Measurements from ENCODE around the gene RTF1.

Gene RTF1

GRCh38 chr15:41510728-41511127 is 93.8 kb downstream of the RTF1 start:
- TF ChIP-seq CTCF (IDR thresholded peaks at IDR 0.05; ENCODE audit: low read depth, low read length, missing control alignments), result no peak

GRCh38 chr15:41511331-41511898 is 94.5 kb downstream of the RTF1 start:
- H3K27ac ChIP-seq, result no peak overlapping the region
- no peaks in the 10 kb centered on the region for H3K36me3 ChIP-seq (replicated peaks)
- in situ Hi-C loops (cut with HindIII; ENCODE audit: low pct_ligation_motif_present, low sequenced_read_pairs), result no loop called here
- DNase-seq, result no peak
- peaks cover 33% of the 10 kb centered on the region for H3K27me3 ChIP-seq (replicated peaks)
- TF ChIP-seq CTCF (IDR thresholded peaks at IDR 0.05; ENCODE audit: low read depth, low read length, missing control alignments), result no peak
- H3K4me3 ChIP-seq (ENCODE audit: low read depth, low read length), result no peak overlapping the region

More at GRCh38 chr15:41510728-41511127, 93.8 kb downstream of the RTF1 start:
- H3K27ac ChIP-seq, result no peak overlapping the region
- no peaks in the 10 kb centered on the region for H3K36me3 ChIP-seq (replicated peaks)
- in situ Hi-C loops (cut with HindIII; ENCODE audit: low pct_ligation_motif_present, low sequenced_read_pairs), result no loop called here
- H3K27me3 ChIP-seq (replicated peaks), result peaks cover 33% of the 10 kb centered on the region
- no peak overlapping the region for H3K4me3 ChIP-seq (ENCODE audit: low read depth, low read length)
- DNase-seq, result no peak

DNA sequence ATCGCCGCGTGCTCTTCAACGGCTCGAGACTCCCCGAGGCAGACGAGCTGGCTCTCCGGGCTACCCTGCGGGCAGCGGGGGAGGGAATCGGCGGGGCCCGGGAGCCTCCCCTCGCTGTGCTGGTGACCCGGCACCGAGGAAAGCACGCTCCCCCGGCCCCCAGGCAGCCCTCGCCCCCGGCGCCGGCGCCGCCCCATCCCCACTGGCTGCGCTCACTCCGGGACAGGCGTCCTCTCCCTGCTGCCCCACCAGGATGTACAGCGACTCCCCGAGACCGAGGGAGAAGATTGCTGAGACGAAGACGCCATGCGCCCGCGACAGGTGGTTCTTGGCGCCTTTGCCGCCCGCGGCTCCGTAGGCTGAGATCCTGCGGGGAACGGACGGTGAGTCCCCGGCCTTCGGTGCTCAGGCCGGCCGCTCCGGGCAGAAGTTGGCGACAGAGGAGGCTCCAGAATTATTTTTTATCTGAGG is 95.0 kb downstream of the RTF1 start:
- in situ Hi-C loops (cut with HindIII; ENCODE audit: low pct_ligation_motif_present, low sequenced_read_pairs), result no loop called here
- Histone ChIP-seq H3K4me3 (ENCODE audit: low read depth, low read length) (no peak overlapping the region), H3K27ac (no peak overlapping the region), H3K36me3 (replicated peaks) (no peaks in the 10 kb centered on the region), H3K27me3 (replicated peaks) (peaks cover 33% of the 10 kb centered on the region)
- DNase-seq, result no peak
- no peak for TF ChIP-seq CTCF (IDR thresholded peaks at IDR 0.05; ENCODE audit: low read depth, low read length, missing control alignments)

DNA sequence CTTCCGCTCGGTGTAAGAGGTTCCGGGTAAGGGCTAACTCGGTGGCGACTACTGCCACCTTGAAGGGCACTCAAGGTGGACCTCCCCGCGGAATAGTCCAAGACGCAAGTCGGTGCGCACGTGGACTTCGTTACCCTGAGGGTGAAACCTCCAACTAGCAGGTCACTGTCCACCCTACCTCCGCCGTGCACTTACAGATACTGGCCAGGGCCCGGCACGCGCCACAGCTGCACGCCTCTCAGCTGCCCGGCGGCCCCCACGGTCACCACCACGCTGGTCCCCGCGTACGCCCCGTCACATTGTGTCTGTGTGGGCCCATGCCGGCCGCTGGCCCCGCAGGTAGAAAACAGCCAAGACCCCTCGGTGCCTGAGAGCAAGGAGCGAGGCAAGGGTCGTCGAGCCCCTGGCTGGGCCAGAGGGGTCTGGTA is 95.6 kb downstream of the RTF1 start:
- no peak overlapping the region for H3K27ac ChIP-seq
- in situ Hi-C loops (cut with HindIII; ENCODE audit: low pct_ligation_motif_present, low sequenced_read_pairs), result no loop called here
- H3K27me3 ChIP-seq (replicated peaks), result peaks cover 33% of the 10 kb centered on the region
- DNase-seq, result no peak
- no peak overlapping the region for H3K4me3 ChIP-seq (ENCODE audit: low read depth, low read length)
- H3K36me3 ChIP-seq (replicated peaks), result no peaks in the 10 kb centered on the region
- TF ChIP-seq CTCF (IDR thresholded peaks at IDR 0.05; ENCODE audit: low read depth, low read length, missing control alignments), result no peak

GRCh38 chr15:41512940-41513505 is 96.1 kb downstream of the RTF1 start:
- no peak for TF ChIP-seq CTCF (IDR thresholded peaks at IDR 0.05; ENCODE audit: low read depth, low read length, missing control alignments)
- Histone ChIP-seq H3K4me3 (ENCODE audit: low read depth, low read length) (peak overlapping the region; percentile 37), H3K36me3 (replicated peaks) (no peaks in the 10 kb centered on the region), H3K27ac (no peak overlapping the region), H3K27me3 (replicated peaks) (peaks cover 33% of the 10 kb centered on the region)
- no peak for DNase-seq
- in situ Hi-C loops (cut with HindIII; ENCODE audit: low pct_ligation_motif_present, low sequenced_read_pairs), result no loop called here

Measured in brain microvascular endothelial cell (primary cell).